T47D (cell line): ENCODE results near the gene HADH.
"Not testable (repeated sequence)": the region's sequence is repeated elsewhere in the genome, so short reads cannot be mapped to it uniquely, and the experiment has no call there.

Source experiments
- DNase-seq, 2 experiments: peaks; one replicate each; pipeline versions ENCODE4 v3.0.0 to v3.0.0-alpha.2; 2011 to 2012; ENCODE audit warnings: low read depth in 1 of 2, low spot score in 1 of 2
- JUND ChIP-seq: IDR thresholded peaks from 2 replicates; pipeline ENCODE4 v1.6.1; 2012; ENCODE audit warnings: low read depth
- in situ Hi-C: cut with HindIII; loops from 2 replicates; pipeline ENCODE4 v1.10.0; 2016; ENCODE audit warnings: low sequenced_read_pairs, low pct_unique_long_range_greater_than_20kb

Gene HADH

DNA sequence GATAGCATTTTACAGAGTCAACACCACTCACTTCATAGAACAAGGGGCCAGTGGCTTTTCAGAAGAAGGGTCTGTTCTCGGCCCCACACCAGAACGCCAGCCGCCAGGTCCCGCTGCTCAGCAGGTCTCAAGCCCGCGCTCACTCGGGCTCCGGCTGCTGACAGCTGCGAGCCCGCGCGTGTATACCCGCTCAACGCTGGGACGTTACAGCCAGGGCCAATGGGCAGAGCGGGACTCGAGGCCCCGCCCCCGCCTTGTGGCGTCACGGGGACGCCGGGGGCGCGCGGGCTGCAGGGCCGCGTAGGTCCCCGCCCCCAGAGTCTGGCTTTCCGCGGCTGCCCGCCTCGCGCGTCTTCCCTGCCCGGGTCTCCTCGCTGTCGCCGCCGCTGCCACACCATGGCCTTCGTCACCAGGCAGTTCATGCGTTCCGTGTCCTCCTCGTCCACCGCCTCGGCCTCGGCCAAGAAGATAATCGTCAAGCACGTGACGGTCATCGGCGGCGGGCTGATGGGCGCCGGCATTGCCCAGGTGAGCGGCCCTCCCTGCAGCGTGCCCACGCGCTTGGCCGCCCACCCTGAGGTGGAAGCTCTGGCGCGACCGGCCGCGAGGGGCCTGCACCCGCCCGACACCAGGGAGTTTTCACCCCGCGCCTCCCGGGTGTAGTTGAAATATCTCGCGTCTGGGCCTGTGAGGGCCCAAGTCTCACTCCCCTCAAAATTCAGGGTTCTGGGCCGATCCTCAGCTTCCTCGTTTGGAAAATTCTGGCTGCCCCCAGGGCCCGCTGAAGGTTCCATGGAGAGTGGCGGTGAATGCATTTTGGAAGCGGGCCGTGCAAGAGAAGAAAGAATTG lies at the start of gene HADH:
TSS of gene HADH (plus strand) at position 353 of the 850 bp plus-strand sequence. CDS start at position 397, 44 bp downstream.
- peak; percentile 85 to 93 for DNase-seq
- TF ChIP-seq JUND, result no peak

DNA sequence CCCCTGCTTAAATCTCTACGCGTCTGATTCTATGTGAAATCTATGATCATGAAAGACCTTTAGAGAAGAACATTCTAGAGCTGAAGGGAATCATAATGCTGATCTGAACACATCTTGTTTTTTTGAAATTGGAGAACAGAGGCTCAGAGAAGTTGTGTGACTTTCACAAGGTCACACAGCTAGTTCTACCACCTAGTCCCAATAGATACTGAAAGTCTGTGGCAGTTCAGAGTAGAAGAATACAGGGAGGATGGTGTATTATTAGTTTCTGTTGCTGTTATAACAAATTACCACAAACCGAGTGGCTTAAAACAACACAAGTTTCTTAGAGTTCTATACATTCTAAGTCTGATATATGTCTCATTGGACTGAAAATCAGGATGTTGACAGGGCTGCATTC lies 43.9 kb upstream of the HADH start:
- no peak for DNase-seq
- in situ Hi-C loops, result no loop called here
- TF ChIP-seq JUND, result no peak

More for the DNA sequence above, at the start of gene HADH:
- in situ Hi-C loops, result no loop called here

GRCh38 chr4:107950746-107951540 lies 38.7 kb upstream of the HADH start:
- no peak for TF ChIP-seq JUND
- no peak for DNase-seq
- in situ Hi-C loops, result no loop called here

- no peak for TF ChIP-seq JUND
- in situ Hi-C loops, result no loop called here
- no peak for DNase-seq
These were observed 38.1 kb upstream of the HADH start for GRCh38 chr4:107951551-107951950.

DNA sequence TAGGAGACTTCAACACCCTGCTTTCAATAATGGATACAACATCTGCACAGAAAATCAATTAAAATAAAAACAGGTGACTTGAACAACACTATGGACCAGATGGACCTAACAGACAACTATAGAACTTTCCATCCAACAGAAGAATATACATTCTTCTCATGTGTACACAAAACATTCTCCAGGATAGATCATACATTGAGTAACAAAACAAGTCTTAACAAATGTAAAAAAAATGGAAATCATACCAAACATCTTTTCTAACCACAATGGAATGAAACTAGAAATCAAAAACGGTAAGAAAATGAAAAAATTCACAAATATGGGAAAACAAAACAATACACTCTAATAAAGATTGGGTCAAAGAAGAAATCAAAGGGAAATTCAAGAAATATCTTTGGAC lies 33.7 kb upstream of the HADH start:
- no peak for DNase-seq
- in situ Hi-C loops, result no loop called here
- TF ChIP-seq JUND, result no peak

DNA sequence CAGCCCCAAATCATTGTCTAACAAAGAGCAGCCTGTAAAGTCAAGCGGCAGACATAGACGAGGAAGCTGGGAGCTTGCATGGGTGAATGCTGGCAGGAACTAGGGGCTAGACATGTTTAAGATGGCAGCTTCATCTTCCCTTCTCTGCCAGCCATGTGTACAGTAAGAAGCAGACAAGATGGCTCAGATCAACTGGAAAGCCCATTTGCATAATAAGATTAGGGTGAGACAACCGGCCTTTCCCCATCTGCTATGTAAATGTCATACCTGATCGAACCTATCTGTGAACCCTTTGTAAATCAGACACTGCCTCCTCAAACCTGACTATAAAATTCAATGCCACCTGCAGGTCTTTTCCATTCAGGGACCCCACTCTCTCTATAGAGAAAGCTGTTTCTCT lies 22.8 kb upstream of the HADH start:
- in situ Hi-C loops, result no loop called here
- TF ChIP-seq JUND, result no peak
- DNase-seq, result no peak

GRCh38 chr4:107967519-107967918 lies 22.2 kb upstream of the HADH start:
- in situ Hi-C loops, result not testable (repeated sequence)

DNA sequence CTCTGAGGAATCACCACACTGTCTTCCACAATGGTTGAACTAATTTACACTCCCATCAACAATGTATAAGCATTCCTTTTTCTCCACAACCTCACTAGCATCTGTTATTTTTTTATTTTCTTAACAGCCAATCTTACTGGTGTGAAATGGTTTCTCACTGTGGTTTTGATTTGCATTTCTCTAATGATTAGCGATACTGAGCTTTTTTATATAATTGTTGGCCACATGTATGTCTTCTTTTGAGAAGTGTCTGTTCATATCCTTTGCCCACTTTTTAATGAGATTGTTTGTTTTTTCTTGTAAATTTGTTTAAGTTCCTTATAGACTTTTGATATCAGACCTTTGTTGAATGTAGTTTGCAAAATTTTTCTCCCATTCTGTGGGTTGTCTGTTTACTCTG lies 21.8 kb upstream of the HADH start:
- in situ Hi-C loops, DNase-seq: not testable (repeated sequence)

More at GRCh38 chr4:107967519-107967918, 22.2 kb upstream of the HADH start:
- not testable (repeated sequence) for DNase-seq

DNA sequence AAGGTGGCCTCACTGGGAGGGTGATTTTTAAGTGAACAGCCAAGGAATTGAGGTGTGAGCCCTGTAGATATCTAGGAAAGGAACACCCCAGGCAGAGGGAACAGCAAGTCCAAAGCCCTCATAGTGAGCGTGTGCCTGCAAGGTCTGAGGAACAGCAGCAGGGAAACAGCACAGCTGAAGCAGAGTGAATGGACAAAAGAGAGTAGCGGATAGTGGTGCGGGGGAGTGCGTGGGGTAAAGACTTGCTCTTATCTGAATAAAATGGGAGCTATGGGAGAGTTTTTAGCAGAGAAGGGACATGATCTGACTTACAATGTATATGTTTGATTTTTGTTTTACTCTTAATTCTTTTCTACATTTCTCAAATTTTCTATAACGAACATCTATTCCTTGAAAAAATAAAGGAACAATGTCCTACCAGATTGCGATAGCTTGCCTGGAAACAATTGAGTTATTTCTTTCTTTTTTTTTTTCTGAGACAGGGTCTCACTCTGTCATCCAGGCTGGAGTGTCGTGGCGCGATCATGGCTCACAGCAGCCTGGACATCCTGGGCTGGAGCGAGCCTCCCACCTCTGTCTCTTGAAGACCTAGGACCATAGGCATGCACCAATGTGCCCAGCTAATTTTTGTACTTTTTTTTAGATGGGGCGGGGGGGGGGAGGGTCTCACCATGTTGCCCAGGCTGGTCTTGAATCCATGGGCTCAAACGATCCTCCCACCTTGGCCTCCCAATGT lies 19.5 kb upstream of the HADH start:
- in situ Hi-C loops, result no loop called here
- TF ChIP-seq JUND, result no peak
- no peak for DNase-seq

GRCh38 chr4:107972605-107973004 lies 17.1 kb upstream of the HADH start:
- no peak for DNase-seq
- in situ Hi-C loops, result no loop called here
- TF ChIP-seq JUND, result no peak

- DNase-seq, result no peak
- in situ Hi-C loops, result no loop called here
- no peak for TF ChIP-seq JUND
These were observed 15.2 kb upstream of the HADH start for GRCh38 chr4:107974523-107974922.

- TF ChIP-seq JUND, result no peak
- in situ Hi-C loops, result no loop called here
- DNase-seq, result no peak
These were observed 12.2 kb upstream of the HADH start for GRCh38 chr4:107977482-107977881.
